GM19455 (cell line): ENCODE measurements around the gene FBLL1.
"Not testable (repeated sequence)": the region's sequence is repeated elsewhere in the genome, so short reads cannot be mapped to it uniquely, and the experiment has no call there.

Source experiments
- ATAC-seq: cut with Tn5 transposase; IDR thresholded peaks from one replicate; pipeline ENCODE4 v1.9.1; 2021; ENCODE audit not compliant: unreplicated experiment

Gene FBLL1

DNA sequence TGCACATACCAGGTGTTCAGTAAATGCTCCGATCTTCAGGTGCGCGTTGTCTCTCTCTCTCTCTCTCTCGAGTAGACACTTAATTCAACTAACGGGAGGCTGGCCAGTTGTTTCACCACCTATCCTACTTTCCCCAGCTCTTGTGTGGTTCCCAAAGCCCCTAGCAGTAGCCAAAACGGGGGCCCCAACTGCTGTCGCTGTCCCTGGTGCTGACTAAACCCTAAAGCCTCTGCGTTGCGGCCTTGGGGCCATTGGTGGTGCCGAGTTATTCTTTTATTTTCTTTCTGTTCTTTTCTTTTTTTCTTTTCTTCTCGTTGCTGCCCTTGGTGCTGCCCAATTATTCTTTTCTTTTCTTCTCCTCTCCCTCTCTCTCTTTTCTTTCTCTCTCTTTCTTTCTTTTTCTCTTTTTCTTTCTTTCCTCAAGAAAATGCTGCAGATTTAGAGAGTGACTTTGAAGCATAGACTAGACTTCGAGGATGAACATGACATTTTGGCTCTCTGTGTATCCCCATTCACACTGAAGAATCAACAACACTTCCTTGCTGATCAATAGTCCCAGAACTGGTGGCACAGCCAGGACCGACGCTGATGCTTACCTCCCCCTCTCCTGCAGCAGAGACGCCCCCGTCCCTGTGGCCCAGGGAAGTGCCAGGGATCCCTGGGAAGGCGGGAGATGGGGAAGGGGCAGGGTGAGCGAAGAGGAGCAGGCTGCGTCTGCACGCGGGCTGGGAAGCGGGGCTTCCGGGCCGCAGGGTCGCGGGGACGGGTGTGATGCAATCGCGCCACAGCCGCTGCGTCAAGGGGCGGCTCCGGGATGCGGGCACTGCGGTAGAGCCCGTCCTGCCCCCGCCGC is at the start of gene FBLL1:
Gene FBLL1, plus strand, starts transcription at position 785 of the 853 bp plus-strand sequence. CDS start 200 bp downstream, outside the sequence.
- no peak for ATAC-seq

DNA sequence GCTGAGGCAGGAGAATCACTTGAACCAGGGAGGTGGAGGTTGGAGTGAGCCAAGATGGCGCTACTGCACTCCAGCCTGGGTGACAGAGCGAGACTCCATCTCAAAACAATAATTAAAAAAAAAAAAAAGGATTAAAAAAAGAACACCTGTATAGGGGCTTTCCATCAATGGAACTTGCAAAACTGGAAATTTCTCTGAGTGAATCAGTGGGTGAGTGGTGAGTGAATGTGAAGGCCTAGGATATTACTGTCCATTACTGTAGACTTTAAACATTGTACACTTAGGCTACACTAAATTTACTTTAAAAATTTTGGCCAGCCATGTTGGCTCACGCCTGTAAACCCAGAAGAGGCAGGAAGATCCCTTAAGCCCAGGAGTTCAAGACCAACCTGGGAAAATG is 48.5 kb upstream of the FBLL1 start:
- ATAC-seq: no peak

DNA sequence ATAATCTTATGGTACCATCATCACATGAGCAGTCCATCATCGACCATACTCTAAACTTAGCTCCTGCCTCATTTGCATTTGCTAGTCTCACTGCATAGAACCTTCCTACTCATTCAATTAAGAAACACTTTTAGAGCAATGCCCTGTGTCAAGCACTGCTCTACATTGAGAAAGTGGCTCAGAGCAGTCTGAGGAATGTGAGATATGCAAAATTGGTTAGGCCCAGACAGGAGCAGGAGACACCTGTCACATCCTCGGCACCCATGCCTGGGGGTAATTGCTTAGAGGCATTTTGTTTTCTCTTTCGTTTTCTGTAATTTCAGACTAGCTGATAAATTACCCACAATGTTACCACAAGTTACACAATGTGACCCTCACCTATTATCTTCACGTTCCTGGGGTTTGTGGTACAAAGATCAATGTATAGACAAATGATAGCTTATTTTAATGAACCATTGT is 47.7 kb upstream of the FBLL1 start:
- peak; percentile 96 for ATAC-seq

DNA sequence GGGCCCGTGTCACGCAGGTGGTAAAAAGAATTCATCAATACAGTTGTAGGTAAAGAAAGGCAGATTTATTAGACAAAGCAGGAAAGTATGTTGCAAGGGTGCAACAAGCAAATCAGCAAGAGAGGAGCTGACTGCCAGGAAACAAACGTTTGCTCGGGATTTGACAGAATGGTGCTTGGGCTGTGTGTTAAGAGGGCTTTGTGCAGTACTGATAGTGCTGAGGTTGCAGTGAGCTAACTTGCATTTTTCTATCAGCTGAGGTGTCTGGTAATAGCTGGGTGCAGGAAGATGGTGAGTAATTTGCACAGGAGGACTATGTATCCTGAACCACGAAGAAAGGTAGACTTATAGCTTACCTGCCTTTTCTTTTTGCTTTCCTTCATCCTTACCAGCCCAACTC is 46.7 kb upstream of the FBLL1 start:
- no peak for ATAC-seq

DNA sequence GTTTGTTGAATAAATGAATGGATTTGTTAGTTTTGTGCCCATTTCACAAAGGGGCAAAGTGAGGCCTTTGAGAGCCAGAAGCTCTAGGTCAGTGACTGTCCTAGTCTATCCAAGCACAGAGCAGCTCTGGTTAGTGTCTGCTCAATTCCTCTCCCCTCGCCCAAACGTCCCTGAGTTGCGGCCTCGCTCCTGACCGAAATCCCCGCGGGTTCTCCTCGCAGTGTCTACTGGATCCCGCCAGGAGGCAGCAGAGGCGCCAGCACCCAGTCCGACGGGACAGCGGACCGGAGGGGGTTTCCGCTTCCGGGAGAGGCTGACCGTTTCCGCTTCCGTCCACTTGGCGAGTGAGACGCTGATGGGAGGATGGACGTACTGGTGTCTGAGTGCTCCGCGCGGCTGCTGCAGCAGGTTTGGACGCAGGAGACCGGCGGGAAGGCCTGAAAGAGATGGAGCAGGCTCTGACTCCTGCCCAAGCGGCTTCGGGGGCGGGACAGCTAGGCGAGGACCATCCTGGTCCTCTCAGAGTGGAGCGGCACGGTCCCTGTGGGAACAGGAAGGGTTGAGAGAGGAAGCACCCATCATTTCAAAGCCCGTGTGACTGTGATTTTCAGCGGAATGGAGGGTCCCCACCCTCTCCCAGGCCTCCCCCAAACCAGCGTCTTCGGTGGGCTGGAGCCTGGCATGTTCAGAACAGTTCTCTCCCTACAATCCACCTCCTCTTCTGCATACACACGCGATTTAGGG is 42.8 kb upstream of the FBLL1 start, which contains the start of gene RARS1:
Gene RARS1, plus strand, starts transcription at position 336 of the 744 bp plus-strand sequence. Its CDS starts 28 bp downstream, at position 364.
- peak; percentile 88 for ATAC-seq

DNA sequence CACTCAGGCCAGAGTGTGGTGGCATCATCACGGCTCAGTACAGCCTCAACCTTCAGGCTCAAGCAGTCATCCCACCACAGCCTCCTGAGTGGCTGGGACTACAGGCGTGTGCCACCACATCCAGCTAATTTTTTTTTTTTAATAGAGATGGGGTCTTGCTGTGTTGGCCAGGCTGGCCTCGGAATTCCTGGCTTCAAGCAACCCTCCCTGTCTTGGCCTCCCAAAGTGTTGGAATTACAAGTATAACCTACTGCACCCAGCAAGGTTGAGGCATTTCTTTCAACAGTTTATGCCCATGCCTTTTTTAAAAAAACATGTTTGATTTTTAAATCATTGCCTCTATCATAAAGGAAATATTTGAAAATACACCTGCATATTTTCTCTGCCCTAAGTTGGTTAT is 40.0 kb upstream of the FBLL1 start:
- ATAC-seq: no peak

DNA sequence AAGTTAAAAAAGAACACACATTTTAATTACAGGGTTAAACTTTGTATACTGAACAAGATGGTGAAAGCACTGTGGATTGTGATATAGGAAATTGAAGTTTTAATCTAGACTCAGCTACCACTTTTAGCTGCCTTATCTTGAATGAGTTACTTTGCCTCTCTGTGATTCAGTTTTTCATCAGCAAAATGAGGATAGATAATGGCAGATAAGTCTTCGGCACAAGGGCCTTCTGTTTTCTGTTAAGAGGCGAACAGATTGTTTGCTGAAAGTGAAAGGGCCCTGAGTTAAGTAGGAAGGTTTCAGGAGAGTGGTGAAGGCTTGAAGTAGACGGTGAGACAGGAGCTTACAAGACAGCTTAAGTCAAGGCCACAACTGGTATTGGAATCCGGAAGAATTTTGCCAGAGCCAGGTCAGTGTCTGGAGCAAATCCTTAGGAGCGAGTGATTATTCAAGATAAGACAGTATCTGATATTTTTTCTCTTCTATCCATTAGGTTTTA is 35.0 kb upstream of the FBLL1 start:
- ATAC-seq: no peak

DNA sequence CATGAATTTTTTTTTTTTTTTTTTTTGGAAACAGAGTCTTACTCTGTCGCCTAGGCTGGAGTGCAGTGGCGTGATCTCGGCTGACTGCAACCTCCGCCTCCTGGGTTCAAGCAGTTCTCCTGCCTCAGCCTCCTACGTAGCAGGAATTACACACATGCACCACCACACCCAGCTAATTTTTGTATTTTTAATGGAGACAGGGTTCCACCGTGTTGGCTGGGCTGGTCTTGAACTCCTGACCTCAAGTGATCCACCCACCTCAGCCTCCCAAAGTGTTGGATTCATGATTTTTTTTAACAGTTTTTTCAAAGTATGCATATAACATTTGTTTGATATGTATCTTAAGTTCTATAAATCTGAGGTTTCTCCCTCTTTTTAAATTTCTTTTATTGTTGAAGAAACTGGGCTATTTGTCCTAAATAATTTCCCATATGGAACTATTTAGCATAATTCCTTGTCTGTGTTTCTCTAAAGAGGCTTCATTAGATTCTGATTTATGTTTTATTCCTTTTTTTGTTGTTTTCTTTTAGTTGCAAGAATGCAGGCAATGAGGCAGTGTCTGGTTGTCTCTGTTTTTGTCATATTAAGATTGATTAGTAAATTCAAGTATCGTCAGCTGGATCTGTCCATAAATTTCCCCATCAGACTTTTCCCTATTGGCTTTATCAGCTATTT is 26.4 kb upstream of the FBLL1 start:
- no peak for ATAC-seq

DNA sequence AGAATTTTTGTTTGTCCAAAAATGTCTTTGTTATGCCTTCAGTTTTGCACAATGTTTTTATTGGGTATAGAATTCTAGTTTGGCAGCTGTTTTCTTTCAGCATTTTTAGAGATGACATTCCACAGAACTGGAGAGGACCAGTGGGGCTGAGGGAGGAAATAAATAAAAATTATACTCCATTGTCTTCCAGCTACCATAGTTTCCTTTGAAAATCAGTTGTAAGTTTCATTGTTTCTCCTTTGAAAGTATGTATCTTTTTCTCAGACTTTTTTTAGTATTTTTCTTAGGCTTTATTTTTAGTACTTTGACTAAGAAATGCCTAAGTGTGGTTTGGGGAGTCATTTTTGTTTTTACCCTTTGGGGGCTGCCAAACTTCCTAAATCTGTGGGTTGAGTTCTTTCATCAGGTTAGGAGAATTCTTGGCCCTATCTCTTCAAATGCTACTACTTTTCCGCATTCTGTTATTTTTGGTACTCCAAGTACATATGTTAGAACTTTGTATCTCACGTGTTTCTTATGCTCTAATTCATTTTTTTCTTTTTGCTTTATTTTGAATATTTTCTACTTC is 15.2 kb upstream of the FBLL1 start:
- no peak for ATAC-seq

DNA sequence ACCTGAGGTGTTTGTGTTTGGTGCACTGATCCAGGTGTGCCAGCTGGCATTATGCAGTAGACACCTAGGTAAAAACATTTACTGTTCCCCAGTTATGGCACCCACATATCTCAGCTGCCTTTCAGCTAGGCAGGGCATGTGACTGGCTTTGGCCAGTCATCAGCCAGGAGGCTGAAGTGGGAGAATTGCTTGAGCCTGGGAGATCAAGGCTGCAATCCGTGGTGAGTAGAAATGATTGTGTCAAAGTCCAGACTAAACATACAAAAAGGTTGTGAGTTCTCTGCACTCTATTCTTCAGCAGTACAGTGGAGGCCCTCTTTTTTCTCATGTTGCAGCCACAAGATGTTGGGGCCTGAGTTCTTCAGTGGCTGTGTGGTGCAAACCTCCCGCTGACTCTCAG is 3.2 kb upstream of the FBLL1 start:
- ATAC-seq: no peak

DNA sequence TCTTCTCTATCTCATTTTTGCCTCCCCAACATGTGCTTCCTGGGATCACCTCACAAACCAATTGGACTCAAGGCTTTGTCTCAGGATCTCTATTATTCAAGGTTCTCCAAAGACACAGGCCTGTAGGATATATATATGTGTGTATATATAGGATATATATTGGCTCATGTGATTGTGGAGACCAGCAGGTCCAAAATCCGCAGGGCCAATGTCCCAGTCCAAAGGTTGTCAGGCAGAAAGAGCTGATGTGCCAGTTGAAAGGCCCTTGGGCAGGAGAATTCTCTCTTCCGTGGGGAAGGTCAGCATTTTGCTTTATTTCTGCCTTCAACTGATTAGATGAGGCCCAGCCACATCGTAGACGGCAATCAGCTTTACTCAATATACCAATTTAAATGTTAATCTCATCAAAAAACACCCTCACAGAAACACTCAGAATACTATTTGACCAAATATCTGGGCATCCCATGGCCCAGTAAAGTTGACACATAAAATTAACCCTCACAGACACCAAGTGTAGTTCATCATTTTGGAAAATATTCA is 1.3 kb upstream of the FBLL1 start:
- no peak for ATAC-seq

DNA sequence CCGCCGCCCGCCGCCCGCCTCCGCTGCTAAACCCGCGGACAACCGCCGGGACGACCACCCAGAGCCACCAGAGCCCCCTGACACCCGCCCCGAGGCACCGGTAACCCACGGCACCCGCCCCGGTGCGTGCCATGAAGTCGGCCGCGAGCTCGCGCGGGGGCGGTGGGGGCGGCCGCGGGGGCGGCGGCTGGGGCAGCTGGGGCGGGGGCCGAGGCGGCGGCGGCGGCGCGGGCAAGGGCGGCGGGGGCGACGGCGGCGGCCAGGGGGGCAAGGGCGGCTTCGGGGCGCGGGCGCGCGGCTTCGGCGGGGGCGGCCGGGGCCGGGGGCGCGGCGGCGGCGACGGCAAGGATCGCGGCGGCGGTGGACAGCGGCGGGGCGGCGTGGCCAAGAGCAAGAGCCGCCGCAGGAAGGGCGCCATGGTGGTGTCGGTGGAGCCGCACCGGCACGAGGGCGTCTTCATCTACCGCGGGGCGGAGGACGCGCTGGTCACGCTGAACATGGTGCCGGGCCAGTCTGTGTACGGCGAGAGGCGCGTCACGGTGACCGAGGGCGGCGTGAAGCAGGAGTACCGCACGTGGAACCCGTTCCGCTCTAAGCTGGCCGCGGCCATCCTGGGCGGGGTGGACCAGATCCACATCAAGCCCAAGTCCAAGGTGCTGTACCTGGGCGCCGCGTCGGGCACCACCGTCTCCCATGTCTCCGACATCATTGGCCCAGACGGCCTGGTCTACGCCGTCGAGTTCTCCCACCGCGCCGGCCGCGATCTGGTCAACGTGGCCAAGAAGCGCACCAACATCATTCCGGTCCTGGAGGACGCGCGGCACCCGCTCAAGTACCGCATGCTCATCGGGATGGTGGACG is 499 bp downstream of the FBLL1 start:
- ATAC-seq: no peak

DNA sequence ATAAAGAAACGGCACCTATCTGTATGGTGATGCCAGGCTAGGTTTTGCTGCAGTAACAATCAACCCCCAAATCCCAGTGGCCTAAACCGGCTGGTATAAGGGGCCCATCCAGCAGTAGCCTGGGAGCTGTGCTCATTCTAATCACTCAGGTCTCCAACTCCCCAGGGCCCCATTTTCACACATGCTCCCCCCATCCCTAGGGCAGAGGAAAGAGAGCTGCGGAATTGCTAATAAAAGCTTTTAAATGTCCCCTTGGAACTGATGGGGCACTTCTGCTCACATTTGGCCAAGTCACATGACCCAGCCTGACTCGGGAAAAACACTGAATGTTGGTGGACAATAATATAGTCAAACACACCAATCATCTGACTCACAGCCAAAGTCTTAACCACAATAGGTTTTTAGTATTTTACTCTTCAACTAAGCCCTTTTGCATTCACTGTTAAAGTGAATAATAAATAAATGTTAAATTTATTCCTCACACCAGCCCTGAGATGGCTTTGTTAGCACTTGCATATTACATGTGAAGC is 1.6 kb downstream of the FBLL1 start:
- ATAC-seq: no peak

DNA sequence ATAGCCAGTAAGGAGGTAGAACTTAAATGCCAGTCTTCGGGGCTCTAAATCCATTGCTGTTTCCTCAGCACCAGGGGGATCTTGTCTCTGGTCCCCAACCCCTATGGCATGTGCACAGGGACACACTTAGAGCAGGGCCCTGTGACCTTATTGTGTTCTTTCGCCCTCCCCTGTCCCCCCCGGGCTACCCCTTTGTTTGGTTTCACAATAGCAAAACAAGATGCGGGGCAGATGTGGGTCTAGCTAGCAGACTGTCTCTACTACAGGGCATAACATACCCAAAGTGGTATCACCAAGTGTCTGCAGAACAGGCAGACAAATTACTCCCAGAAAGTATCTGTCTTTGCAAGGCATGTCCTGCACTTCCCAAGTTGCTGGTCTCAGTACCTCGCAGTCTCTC is 2.1 kb downstream of the FBLL1 start:
- ATAC-seq: no peak

DNA sequence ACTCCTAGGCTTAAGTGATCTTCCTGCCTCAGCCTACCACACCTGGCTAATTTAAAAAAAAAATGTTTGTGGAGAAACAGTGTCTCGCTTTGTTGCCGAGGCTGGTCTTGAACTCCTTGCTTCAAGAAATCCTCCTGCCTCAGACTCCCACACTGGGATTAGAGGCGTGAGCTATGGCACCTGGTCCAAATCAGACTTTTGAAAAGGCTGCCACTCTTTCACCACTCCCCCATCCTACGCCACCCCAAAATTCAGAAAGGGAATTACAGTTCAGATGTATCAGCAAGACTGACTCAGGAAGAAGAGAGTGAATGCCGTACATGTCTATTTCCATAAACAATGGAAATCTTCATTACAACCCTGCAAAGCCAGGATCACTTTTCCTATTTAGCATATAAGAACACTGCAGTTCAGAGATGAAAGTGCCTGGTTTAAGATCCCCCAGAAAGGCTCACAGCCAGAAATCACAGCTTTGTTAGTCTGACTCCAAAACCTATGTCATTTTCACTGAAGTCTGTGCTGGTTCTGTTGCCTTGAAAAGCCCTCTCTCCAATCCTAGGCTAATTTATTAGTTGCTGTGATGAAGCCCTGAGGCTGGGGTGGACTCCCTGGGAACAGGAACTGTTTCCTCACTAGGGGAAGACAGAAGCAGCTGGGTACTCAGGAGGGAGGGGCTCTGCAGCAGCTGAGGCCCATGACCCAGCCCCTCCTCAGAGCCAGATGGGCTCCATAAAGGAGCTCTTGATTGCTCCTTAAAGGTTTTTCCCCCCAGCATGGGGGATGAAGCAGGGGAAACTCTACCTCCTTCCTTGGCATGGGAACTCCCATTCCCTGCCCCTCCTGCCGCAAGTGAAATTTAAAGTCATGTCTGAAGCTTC is 3.1 kb downstream of the FBLL1 start:
- ATAC-seq: no peak

DNA sequence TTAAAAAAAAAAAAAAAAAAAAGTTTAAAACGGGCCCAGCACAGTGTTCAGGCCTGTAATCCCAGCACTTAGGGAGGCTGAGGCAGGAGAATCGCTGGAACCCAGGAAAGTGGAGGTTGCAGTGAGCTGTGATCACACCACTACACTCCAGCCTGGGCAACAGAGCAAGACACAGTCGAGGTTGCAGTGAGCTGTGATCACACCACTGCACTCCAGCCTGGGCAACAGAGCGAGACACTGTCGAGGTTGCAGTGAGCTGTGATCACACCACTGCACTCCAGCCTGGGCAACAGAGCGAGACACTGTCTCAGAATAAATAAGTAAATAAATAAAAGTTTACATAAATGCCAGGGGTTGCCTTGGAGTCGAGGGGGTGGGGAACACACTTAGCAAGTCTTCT is 5.2 kb downstream of the FBLL1 start:
- not testable (repeated sequence) for ATAC-seq

DNA sequence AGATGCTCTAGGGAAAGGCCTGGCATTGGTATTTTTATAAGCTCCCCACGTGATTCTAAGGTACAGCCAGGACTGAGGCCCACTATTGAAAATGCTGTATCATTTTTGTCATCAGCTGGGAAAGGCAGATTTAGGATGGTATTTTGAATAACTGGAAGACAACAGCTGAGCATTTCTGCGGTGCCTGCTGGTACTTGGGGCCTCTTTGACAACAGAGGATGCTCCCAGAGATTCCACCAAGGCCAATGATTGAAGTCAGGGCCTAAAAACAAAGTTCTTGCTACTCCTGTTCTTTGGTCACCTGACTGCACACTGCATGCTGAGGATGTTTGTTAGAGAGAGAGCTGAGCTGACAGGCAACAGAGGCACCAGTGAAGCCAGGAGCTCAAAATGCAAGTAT is 8.1 kb downstream of the FBLL1 start:
- no peak for ATAC-seq

DNA sequence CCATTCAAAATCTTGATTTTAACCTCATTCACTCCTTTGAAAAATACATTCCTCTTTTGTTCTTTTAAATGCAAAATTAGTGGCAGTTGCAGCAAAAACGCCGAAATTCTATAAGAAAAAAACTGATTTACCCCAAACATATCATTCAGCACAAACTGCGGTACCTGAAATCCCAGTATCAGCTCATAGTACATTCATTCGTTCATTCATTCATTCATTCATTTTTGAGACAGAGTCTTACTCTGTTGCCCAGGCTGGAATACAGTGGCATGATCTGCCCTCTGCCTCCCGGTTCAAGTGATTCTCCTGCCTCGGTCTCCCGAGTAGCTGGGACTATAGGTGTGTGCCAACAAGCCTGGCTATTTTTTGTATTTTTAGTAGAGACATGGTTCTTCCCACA is 20.4 kb downstream of the FBLL1 start:
- ATAC-seq: no peak

DNA sequence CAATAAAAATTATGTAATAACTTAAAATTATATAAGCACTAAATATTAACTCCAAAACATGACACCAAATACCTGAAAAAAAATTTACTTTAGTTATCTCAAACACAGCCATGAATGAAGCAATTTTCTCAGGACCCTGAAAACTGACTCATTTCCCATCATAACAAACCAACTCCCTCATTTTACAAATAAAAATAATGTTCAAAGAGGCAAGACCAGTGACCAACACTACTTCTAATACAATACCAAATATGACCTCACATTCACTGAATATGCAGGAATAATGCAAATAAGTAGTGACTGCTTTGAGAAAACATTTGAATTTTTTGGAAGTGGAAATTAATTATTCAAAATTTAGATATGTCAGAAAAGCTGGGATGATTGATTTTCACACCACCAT is 21.6 kb downstream of the FBLL1 start:
- ATAC-seq: no peak
